SK-N-SH treated with all-trans-retinoic acid at 6 μM for 48 hours (cell line): ENCODE data around the gene FOSL2.

Experiments
- ATAC-seq: fragments of 200-7000 bp; cut with Tn5 transposase; 3 replicates; pipeline ENCODE4 v1.9.1; 2020; ENCODE audit warnings: mild to moderate bottlenecking, moderate library complexity
- ARNTL ChIP-seq: fragments of 450-650 bp; formaldehyde crosslinking; IDR thresholded peaks from 2 replicates; pipeline ENCODE4 v1.5.0; 2020; ENCODE audit warnings: low read depth, mild to moderate bottlenecking, moderate library complexity, borderline replicate concordance
- BACH2 ChIP-seq: fragments of 250-450 bp; sonication (Bioruptor Pico); IDR thresholded peaks from 2 replicates; pipeline ENCODE4 v1.9.0; 2021; ENCODE audit warnings: mild to moderate bottlenecking, borderline replicate concordance
- CREB5 ChIP-seq: fragments of 250-450 bp; sonication (Bioruptor Pico); IDR thresholded peaks from 2 replicates; pipeline ENCODE4 v1.5.1; 2020; ENCODE audit warnings: low read depth, mild to moderate bottlenecking, moderate library complexity
- CSDC2 ChIP-seq: fragments of 250-450 bp; sonication (Bioruptor Pico); IDR thresholded peaks from 2 replicates; pipeline ENCODE4 v1.5.0; 2020; ENCODE audit warnings: mild to moderate bottlenecking, moderate library complexity
- CSRNP3 ChIP-seq: fragments of 250-450 bp; sonication (Bioruptor Pico); IDR thresholded peaks from 2 replicates; pipeline ENCODE4 v1.5.1; 2021; ENCODE audit warnings: mild to moderate bottlenecking, moderate library complexity
- ESRRG ChIP-seq: fragments of 250-450 bp; sonication (Bioruptor Pico); IDR thresholded peaks from 2 replicates; pipeline ENCODE4 v1.6.1; 2021; ENCODE audit warnings: mild to moderate bottlenecking
- GLIS3 ChIP-seq: fragments of 250-450 bp; sonication (Bioruptor Pico); IDR thresholded peaks from 2 replicates; pipeline ENCODE4 v1.5.0; 2020; ENCODE audit warnings: mild to moderate bottlenecking, moderate library complexity
- ISL1 ChIP-seq: fragments of 250-450 bp; sonication (Bioruptor Pico); IDR thresholded peaks from 2 replicates; pipeline ENCODE4 v2.1.2; 2022; ENCODE audit warnings: mild to moderate bottlenecking, moderate library complexity
- OSR1 ChIP-seq: fragments of 250-450 bp; sonication (Bioruptor Pico); IDR thresholded peaks from 2 replicates; pipeline ENCODE4 v1.8.0; 2022; ENCODE audit warnings: moderate library complexity, mild to moderate bottlenecking, inconsistent platforms
- PATZ1 ChIP-seq: fragments of 250-450 bp; sonication (Bioruptor Pico); IDR thresholded peaks from 2 replicates; pipeline ENCODE4 v1.8.0; 2020; ENCODE audit warnings: mild to moderate bottlenecking, moderate library complexity, borderline replicate concordance
- PPARA ChIP-seq: fragments of 250-450 bp; sonication (Bioruptor Pico); IDR thresholded peaks from 2 replicates; pipeline ENCODE4 v1.5.0; 2020; ENCODE audit warnings: mild to moderate bottlenecking, borderline replicate concordance
- RARB ChIP-seq: fragments of 250-450 bp; sonication (Bioruptor Pico); IDR thresholded peaks from 2 replicates; pipeline ENCODE4 v1.8.0; 2021; ENCODE audit warnings: mild to moderate bottlenecking, moderate library complexity
- SNAI2 ChIP-seq: fragments of 250-450 bp; sonication (Bioruptor Pico); IDR thresholded peaks from 2 replicates; pipeline ENCODE4 v1.5.0; 2020; ENCODE audit warnings: mild to moderate bottlenecking, moderate library complexity
- TCF4 ChIP-seq: fragments of 250-450 bp; sonication (Bioruptor Pico); IDR thresholded peaks from 2 replicates; pipeline ENCODE4 v1.8.0; 2021; ENCODE audit warnings: mild to moderate bottlenecking, moderate library complexity, borderline replicate concordance
- TOX ChIP-seq: fragments of 250-450 bp; sonication (Bioruptor Pico); IDR thresholded peaks from 2 replicates; pipeline ENCODE4 v1.8.0; 2021; ENCODE audit warnings: mild to moderate bottlenecking, moderate library complexity, borderline replicate concordance
- TSHZ2 ChIP-seq: fragments of 250-450 bp; sonication (Bioruptor Pico); IDR thresholded peaks from 2 replicates; pipeline ENCODE4 v1.5.0; 2020; ENCODE audit warnings: mild to moderate bottlenecking, moderate library complexity
- ZC3H10 ChIP-seq: fragments of 250-450 bp; sonication (Bioruptor Pico); IDR thresholded peaks from 2 replicates; pipeline ENCODE4 v1.5.1; 2021; ENCODE audit warnings: mild to moderate bottlenecking, moderate library complexity
- ZFP3 ChIP-seq: fragments of 250-450 bp; sonication (Bioruptor Pico); IDR thresholded peaks from 2 replicates; pipeline ENCODE4 v1.5.0; 2020; ENCODE audit warnings: mild to moderate bottlenecking, moderate library complexity
- ZNF565 ChIP-seq: fragments of 450-650 bp; formaldehyde crosslinking; conservative IDR thresholded peaks from 2 replicates; pipeline ENCODE4 v1.5.0; 2020; ENCODE audit warnings: low read depth, mild to moderate bottlenecking, moderate library complexity
- ZNF8 ChIP-seq: fragments of 450-650 bp; formaldehyde crosslinking; IDR thresholded peaks from 2 replicates; pipeline ENCODE4 v1.5.0; 2020; ENCODE audit warnings: mild to moderate bottlenecking, moderate library complexity
- TF ChIP-seq, protein P1 (sequence below): fragments of 250-450 bp; sonication (Bioruptor Pico); IDR thresholded peaks from 2 replicates; pipeline ENCODE4 v1.8.0; 2021; ENCODE audit warnings: low read depth, mild to moderate bottlenecking, moderate library complexity, borderline replicate concordance

Gene FOSL2

GRCh38 chr2:28413899-28414295, 21.2 kb downstream of the FOSL2 start:
- ATAC-seq: no peak; the same call in 2 of the 3 replicates
- TF ChIP-seq TCF4 (CRISPR knock-in tag) (no peak), PPARA (CRISPR knock-in tag) (no peak), GLIS3 (CRISPR knock-in tag) (no peak), ZFP3 (CRISPR knock-in tag) (no peak), BACH2 (CRISPR knock-in tag) (no peak), CSDC2 (CRISPR knock-in tag) (no peak)
- TF ChIP-seq, protein P1, sequence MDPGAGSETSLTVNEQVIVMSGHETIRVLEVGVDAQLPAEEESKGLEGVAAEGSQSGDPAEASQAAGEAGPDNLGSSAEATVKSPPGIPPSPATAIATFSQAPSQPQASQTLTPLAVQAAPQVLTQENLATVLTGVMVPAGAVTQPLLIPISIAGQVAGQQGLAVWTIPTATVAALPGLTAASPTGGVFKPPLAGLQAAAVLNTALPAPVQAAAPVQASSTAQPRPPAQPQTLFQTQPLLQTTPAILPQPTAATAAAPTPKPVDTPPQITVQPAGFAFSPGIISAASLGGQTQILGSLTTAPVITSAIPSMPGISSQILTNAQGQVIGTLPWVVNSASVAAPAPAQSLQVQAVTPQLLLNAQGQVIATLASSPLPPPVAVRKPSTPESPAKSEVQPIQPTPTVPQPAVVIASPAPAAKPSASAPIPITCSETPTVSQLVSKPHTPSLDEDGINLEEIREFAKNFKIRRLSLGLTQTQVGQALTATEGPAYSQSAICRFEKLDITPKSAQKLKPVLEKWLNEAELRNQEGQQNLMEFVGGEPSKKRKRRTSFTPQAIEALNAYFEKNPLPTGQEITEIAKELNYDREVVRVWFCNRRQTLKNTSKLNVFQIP (CRISPR knock-in tag): no peak

- no peak for ATAC-seq
- TF ChIP-seq OSR1 (CRISPR knock-in tag) (no peak), BACH2 (CRISPR knock-in tag) (no peak), CREB5 (CRISPR knock-in tag) (no peak), ARNTL (no peak), ZNF8 (CRISPR knock-in tag) (no peak), CSDC2 (CRISPR knock-in tag) (no peak), ZNF565 (CRISPR knock-in tag) (no peak), ZC3H10 (CRISPR knock-in tag) (no peak), SNAI2 (no peak), CSRNP3 (CRISPR knock-in tag) (no peak), TCF4 (CRISPR knock-in tag) (no peak), RARB (CRISPR knock-in tag) (no peak), TSHZ2 (CRISPR knock-in tag) (no peak), TOX (no peak), PATZ1 (no peak)
- TF ChIP-seq, protein P1 (CRISPR knock-in tag): no peak
Measured at GRCh38 chr2:28414583-28414982, 21.9 kb downstream of the FOSL2 start.

DNA sequence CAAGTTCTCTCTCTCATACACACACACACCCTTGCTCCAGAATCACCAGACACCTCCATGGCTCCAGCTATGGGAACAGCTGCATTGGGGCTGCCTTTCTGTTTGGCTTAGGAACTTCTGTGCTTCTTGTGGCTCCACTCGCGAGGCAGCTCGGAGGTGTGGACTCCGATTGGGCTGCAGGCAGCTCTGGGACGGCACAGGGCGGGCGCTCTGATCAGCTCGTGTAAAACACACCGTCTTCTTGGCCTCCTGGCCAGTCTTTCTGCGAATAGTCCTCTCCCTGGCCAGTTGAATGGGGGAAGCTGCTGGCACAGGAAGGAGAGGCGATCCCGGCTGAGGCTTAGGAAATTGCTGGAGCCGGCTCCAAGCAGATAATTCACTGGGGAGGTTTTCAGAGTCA, 22.4 kb downstream of the FOSL2 start:
- ATAC-seq: no peak
- TF ChIP-seq TOX (no peak), CREB5 (CRISPR knock-in tag) (no peak), CSDC2 (CRISPR knock-in tag) (no peak), ISL1 (CRISPR knock-in tag) (no peak), ARNTL (no peak), ZNF565 (CRISPR knock-in tag) (no peak), ZNF8 (CRISPR knock-in tag) (no peak), ZC3H10 (CRISPR knock-in tag) (no peak), ESRRG (CRISPR knock-in tag) (no peak), PPARA (CRISPR knock-in tag) (no peak), BACH2 (CRISPR knock-in tag) (no peak)
- TF ChIP-seq, protein P1 (CRISPR knock-in tag): no peak
- TF ChIP-seq, all 23 proteins: peak for 0
